Right atrium auricular region (tissue), 2 donors: Measurements from ENCODE around the gene GJA5. TPM values are rescaled to one million over a fixed set of nuclear protein-coding genes. Genes with fewer than 3 reads are reported as not detected.
A peak's percentile ranks its signal among the peaks of the same experiment; 100 is the strongest.

Source experiments
- DNase-seq: peaks from one replicate; pipeline ENCODE4 v3.0.0-alpha.2; 2019; ENCODE audit warnings: low spot score
- H3K27ac ChIP-seq, 2 donors: fragments of 200-600 bp; sonication (generic); 1 replicate in 1 of 2; 2 replicates in 1 of 2; pipeline ENCODE4 v1.5.1; 2016 to 2019
- H3K27me3 ChIP-seq, 2 donors: fragments of 200-600 bp; sonication (generic); one replicate each; pipeline versions ENCODE4 v1.5.1 to v1.6.0; 2017 to 2019
- H3K36me3 ChIP-seq: fragments of 200-600 bp; sonication (generic); one replicate; pipeline ENCODE4 v1.5.1; 2016
- H3K4me1 ChIP-seq, 2 donors: fragments of 200-600 bp; sonication (generic); one replicate each; pipeline versions ENCODE4 v1.5.1 to v1.6.0; 2017 to 2019
- H3K4me3 ChIP-seq, 2 donors: fragments of 200-600 bp; sonication (generic); 1 replicate in 1 of 2; 2 replicates in 1 of 2; pipeline ENCODE4 v1.5.1; 2017 to 2019; ENCODE audit warnings: mild to moderate bottlenecking in 1 of 2, moderate library complexity in 1 of 2
- H3K9me3 ChIP-seq, 2 donors: fragments of 200-600 bp; sonication (generic); one replicate each; pipeline ENCODE4 v1.5.1; 2019
- CTCF ChIP-seq, 2 donors: fragments of 200-600 bp; sonication (generic); IDR thresholded peaks; one replicate each; pipeline ENCODE4 v1.5.1; 2019; ENCODE audit warnings: antibody characterized with exemption in 2 of 2
- total RNA-seq, 2 donors: library from RNA; depleted of rRNA; stranded (reverse); fragments of >200 nt; gene quantifications; one replicate each; pipeline ENCODE4 v1.1.0, GENCODE V29; 2016

GJA5 gene
- total RNA-seq, 2 donors from 2014 or later = 114 to 126 TPM

DNA sequence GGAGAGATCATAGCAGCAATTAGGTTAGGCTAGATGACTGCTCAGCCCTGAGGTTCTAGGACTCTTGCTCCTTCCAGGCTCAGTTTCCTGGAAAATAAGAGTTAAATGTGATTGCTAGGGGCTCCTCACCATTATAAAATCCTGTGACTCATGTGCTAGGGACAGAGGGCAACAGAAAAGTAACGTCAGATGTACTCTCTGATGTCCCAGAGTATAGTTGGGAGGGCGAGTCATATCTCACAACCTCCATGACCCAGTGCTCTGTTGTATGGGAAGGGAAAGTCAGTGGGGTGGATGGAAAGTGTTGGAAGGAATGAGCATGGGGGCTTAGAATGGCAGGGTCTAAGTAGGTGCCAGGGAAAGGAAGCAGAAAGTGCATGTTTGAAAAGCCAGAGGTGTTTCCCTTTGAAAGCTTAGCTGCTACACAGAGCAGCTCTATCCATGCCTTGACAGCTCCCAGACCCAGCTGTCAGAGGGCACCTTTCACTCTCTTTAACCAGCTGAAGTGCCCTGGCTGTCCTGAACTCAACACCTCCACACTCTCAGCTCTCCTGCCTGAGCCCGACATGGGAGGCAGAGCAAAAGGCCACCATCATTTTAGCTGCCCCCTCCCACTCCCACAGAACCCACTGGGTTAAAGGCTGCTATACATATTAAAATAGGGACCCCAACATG is 11.6 kb downstream of the GJA5 start:
- H3K4me3 ChIP-seq = no peak overlapping the region
- DNase-seq = no peak
- H3K27me3 ChIP-seq = no peaks in the 10 kb centered on the region
- H3K9me3 ChIP-seq = no peaks in the 10 kb centered on the region
- H3K4me1 ChIP-seq = peaks cover 0 to 22% of the 10 kb centered on the region in 2 donors
- H3K36me3 ChIP-seq = no peaks in the 10 kb centered on the region
- H3K27ac ChIP-seq = peak overlapping the region; percentile 58 to 86
- no peak for TF ChIP-seq CTCF (IDR thresholded peaks at IDR 0.05)

DNA sequence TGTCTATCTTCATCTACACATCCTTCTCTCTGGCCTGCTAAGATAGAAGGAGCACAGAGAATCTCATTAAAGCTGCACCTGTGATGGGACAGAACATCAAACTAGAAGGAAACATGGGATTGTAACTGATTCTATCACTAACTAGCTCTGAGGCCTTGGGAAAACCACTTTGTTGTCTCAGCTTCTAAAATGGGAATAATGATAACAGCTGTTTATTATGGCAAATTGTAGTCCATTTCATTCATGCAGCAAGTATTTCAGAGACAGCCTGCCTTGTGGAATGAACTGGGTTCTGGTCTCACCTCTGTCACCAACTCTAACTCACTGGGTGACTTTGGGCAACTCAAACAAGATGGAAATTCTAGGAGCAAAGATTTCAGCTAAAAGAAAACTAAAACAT is 12.4 kb downstream of the GJA5 start:
- Histone ChIP-seq H3K9me3 (no peaks in the 10 kb centered on the region), H3K27ac (peak overlapping the region; percentile 13 to 86), H3K36me3 (no peaks in the 10 kb centered on the region), H3K4me3 (no peak overlapping the region), H3K27me3 (no peaks in the 10 kb centered on the region), H3K4me1 (peaks cover 0 to 22% of the 10 kb centered on the region in 2 donors)
- TF ChIP-seq CTCF (IDR thresholded peaks at IDR 0.05) = no peak
- no peak for DNase-seq

DNA sequence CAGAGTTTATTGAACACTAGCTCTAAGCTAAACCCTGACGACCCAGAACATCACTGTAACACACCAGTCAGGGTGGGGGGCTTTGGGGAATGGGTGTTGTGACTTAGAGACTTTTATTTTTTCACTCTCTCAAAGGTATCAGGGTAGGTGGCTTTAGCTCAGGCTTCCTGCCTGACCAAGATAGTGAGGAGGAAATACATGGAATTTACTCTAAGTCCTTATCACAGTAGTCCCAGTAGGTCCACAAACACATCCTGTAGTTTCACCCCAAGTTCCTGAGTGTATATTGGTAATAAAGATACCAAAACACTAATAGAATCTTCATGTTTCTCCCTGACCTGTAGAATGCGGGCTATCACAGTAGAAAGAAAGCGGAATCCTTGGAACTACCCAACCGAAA is 15.1 kb downstream of the GJA5 start:
- no peak overlapping the region for H3K4me3 ChIP-seq
- TF ChIP-seq CTCF (IDR thresholded peaks at IDR 0.05) = no peak
- H3K27ac ChIP-seq = no peak overlapping the region
- no peaks in the 10 kb centered on the region for H3K9me3 ChIP-seq
- DNase-seq = no peak
- no peaks in the 10 kb centered on the region for H3K36me3 ChIP-seq
- H3K4me1 ChIP-seq = peaks cover 0 to 10% of the 10 kb centered on the region in 2 donors
- H3K27me3 ChIP-seq = no peaks in the 10 kb centered on the region

- no peaks in the 10 kb centered on the region for H3K9me3 ChIP-seq
- peaks cover 0 to 27% of the 10 kb centered on the region in 2 donors for H3K4me1 ChIP-seq
- TF ChIP-seq CTCF (IDR thresholded peaks at IDR 0.05) = no peak
- no peak overlapping the region for H3K4me3 ChIP-seq
- no peaks in the 10 kb centered on the region for H3K27me3 ChIP-seq
- no peak for DNase-seq
- no peaks in the 10 kb centered on the region for H3K36me3 ChIP-seq
- H3K27ac ChIP-seq = peak overlapping the region; percentile 70 to 80
These were observed 19.3 kb downstream of the GJA5 start for GRCh38 chr1:147741065-147741464.

- Histone ChIP-seq H3K4me1 (peaks cover 0 to 27% of the 10 kb centered on the region in 2 donors), H3K9me3 (no peaks in the 10 kb centered on the region), H3K4me3 (no peak overlapping the region), H3K27ac (peak overlapping the region; percentile 70 to 80), H3K27me3 (no peaks in the 10 kb centered on the region), H3K36me3 (no peaks in the 10 kb centered on the region)
- no peak for TF ChIP-seq CTCF (IDR thresholded peaks at IDR 0.05)
- DNase-seq = no peak
These were observed 20.0 kb downstream of the GJA5 start for GRCh38 chr1:147740391-147740790.
